PC-3 (cell line): Measurements from ENCODE around the gene AHDC1.

ENCODE experiments used
- CTCF ChIP-seq: fragments of 300-600 bp; sonication (generic); conservative IDR thresholded peaks from 2 replicates; pipeline ENCODE4 v1.5.1; 2017; ENCODE audit warnings: antibody characterized with exemption, low read depth, mild to moderate bottlenecking, low read length
- EZH2 ChIP-seq: fragments of 300-600 bp; sonication (generic); IDR thresholded peaks from one replicate; pipeline ENCODE4 v1.6.1; 2017; ENCODE audit warnings: antibody characterized with exemption, mild to moderate bottlenecking, low read length; ENCODE audit not compliant: unreplicated experiment

- TF ChIP-seq CTCF (no peak), EZH2 (no peak)
Observed at GRCh38 chr1:27574001-27574781, 29.8 kb downstream of the AHDC1 start.
